DMS79 (cell line): ENCODE data around the gene SCRG1.
A peak's percentile ranks its signal among the peaks of the same experiment; 100 is the strongest.

ENCODE experiments used
- DNase-seq: peaks from one replicate; lab custom pipeline; 2025; lab: John Stamatoyannopoulos, UW

SCRG1 gene

DNA sequence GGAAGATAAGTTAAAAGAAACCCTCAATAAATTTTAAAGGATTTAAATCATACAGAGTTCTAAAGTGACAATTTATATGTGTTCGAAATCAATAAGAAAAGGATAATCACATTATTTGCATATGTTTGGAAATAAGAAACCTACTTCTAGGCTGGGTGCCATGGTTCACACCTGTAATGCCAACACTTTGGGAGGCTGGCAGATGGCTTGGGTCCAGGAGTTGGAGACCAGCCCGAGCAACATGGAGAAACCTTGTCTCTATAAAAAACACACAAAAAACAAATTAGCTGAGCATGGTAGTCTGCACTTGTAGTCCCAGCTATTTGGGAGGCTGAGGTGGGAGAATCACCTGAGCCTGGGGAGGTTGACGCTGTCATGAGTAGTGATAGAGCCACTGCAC is 36.2 kb downstream of the SCRG1 start:
- DNase-seq, result no peak

DNA sequence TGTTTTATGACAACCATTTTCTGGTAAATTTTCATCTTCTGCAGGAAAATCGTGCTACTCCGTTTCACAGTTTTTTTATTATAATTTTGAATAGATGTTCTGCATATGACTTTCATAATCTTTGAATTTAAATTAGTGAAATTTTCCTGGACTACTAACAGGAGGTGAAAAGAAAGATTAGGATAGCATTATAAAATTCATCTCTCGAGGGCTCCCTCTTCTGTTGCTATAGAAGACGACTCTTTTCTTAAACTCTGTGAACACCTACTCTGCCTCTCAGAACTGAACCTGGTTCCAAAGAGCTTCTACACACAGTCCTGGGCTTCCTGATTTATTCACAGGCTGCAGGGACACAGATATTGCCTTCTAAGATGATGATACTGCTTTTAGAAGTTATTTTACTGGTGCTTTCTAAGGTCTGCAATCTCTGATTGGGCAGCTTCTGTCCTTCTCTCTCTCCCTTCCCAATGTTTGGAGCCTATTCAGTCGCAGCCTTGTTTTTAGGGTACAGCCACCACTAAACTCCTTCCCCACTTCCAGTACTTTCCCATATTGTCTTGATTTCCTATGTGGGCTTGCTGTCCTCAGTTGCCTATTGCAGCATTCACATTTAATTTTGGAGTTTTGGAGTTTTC is 38.2 kb downstream of the SCRG1 start:
- DNase-seq, result no peak

DNA sequence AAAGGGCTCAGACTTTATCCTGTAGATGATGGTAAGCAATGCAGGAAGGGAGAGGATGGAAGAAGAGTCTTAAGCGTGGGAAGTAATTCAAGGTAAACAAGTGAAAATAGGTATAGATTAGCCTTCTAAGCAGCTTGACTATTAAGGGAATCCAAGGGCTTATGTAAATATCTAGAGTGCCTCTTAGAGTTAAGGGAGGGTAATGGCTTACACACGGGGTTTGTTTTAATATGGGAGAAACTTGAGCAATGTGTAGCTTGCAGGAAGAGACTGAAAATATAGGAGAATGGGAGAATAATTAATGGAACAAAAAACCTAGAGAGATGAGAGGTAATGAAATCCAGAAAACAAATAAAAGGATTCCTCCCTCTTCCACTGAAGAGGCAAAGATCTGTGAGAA is 41.0 kb downstream of the SCRG1 start:
- DNase-seq, result peak; percentile 13

DNA sequence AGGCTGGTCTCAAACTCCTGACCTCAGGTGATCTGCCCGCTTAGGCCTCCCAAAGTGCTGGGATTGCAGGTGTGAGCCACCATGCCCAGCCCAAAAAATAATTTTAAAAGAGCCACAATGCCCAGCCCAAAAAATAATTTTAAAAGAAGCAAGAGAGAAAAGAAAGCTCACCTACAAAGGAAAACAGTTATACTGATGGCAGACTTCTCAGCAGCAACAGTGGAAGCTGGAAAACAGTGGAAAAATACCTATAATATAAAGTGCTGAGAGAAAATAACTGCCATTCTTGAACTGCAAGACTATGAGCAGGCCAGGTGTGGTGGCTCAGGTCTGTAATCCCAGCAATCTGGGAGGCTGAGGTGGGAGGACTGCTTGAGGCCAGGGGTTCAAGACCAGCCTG is 51.4 kb downstream of the SCRG1 start:
- no peak for DNase-seq

DNA sequence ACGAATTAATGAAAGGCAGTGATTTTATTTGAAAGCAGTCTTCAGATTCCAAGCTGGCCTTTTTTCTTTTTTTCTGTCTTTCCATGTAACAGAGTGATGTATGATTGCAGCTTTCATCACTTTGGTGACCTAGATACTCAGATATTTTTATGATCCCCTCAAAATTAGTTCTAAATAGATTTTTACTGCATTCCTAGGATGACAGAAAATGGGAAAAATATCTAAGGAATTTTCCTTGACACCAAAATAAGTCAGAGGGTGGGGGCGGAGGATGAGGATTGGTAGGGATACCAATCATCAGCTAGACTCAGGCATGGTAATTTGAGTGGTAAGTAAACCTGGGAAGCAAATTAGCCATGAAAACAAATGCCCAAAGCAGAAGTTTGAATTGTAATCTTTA is 52.8 kb downstream of the SCRG1 start:
- no peak for DNase-seq

DNA sequence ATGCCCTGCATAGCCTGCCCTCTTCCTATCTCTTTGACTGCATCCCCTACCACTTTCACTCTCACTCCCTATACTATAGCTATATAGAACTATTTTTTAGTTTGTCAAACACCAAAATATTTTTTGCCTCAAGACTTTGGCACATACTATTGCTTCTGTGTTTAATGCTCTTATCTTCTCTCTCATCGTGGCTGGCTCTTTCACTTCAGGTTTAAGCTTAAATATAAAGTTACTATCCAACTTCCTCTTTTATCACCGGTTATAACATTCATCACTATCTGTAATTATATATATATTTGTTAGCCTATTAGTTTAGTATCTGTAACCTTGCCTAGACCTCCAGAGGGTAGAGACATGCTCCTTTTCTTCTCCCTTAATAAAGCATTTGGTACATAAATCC is 53.3 kb downstream of the SCRG1 start:
- no peak for DNase-seq

DNA sequence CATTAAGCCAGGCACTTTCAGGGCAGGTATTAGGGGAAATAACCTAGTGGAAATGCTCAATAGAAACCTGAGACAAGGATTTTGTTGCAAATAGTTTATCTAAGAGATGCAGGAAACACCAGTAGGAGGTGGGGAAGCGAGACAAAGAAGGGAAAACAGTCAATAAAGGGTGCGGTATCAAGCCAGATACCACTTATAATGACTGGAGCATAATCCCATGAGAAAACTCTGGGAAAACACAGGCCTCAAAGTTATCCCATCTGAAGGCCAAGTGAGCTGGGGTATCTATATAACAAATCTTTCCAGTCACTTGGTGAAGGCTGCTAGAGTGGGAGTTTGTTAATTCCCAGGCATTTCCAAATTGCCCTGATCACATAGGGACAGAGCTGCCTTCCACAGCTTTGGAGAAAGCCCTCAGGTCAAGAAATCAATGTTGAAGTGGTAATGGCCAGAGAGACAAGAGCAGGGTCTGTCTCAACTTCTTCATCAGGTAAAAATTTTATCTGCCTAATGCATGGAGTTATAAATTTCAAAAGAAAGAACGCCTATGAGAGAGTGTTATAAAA is 55.0 kb downstream of the SCRG1 start:
- DNase-seq, result no peak

DNA sequence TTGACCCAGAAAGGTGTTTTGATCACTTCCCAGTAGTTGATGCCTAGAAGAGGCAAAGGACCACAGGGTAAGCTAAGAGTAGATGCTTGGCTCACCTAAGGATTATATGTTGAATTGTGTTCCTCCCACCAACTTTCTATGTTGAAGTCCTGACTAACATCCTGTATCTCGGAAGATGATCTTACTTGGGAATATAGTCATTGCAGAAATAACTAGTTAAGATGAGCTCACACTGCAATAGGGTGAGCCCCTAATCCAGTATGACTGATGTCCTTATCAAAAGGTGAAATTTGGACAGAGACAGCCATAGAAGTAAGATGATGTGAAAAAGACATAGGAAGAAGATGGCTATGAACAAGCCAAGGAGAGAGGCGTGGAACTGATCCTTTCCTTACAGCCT is 61.5 kb downstream of the SCRG1 start:
- DNase-seq, result no peak

DNA sequence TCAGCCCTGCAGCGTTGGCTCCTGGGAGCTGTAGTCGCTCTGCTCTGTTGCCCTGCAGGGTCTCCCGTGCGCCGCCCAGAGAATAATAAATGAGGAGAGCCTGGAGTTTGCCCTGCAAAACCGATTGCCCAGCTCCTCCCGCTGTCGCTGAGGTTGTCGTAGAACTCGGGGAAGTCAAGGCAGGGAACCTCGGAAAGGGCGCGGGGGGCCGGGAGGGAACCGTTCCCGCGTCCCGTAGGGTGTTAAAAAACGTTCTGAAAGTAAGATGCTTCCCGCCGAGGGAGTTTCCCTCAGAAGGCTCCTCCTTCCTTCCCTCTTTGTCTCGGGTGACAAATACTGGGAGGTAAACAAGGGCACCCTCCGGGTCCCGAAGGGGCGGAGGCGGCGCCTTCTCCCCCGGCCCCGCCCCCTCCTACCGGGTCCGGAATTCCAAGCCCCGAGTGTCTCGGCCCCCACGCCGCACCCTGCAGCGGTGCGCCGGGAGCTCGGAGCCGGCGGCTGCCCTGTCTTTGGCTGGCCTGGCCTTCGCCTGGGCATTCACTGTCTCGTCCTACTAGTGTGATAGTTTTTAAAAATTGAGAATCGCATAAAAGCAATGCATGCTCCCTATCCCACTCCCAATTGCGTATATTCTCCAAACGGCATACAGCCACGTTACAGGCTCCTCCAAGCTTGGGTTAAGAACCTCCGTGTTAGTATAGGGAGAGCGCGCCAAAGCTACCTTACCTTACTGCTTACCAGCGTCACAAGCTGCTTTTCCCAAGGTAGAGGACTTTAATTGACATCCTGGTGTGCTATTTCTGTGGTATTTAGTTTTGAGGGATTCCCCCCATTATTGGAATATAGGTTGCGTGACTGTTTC is 63.8 kb downstream of the SCRG1 start:
- peak; percentile 66 for DNase-seq
